Measurements from ENCODE around the gene RPS6KA3. TPM values are rescaled to one million over a fixed set of nuclear protein-coding genes. Genes with fewer than 3 reads are reported as not detected.
"Not testable (repeated sequence)": the region's sequence is repeated elsewhere in the genome, so short reads cannot be mapped to it uniquely, and the experiment has no call there.

Gene RPS6KA3
- total RNA-seq, 1 donor from 2014 or later = 57.4 TPM

DNA sequence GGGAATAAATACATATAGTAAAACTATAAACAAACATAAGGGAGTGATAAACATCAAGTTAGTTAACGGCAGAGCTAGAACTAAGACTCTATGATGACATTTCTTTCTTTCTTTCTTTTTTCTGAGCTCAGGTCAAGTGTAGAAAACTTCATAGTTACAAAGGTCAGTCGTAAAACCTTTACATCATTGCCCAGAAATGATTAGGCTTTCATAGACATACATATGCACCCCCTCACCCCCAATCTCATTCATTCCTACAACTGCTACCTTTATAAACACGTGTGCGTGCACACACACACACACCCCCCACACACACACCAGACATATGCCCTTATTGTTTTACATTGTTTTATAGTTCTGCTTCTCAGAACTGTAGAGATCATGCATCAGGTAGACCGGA is 130.8 kb downstream of the RPS6KA3 start:
- peaks cover 11% of the 10 kb centered on the region for H3K4me1 Mint-ChIP-seq (ENCODE audit: unreplicated experiment)
- no peak for DNase-seq (ENCODE audit: extremely low spot score, unreplicated experiment)
- peaks cover 11% of the 10 kb centered on the region for H3K36me3 Mint-ChIP-seq
- TF ChIP-seq CTCF (conservative IDR thresholded peaks at IDR 0.05) = no peak
- H3K4me3 Mint-ChIP-seq = peak overlapping the region; percentile 0
- H3K27me3 Mint-ChIP-seq = no peaks in the 10 kb centered on the region
- H3K27ac Mint-ChIP-seq = no peak overlapping the region
- no peaks in the 10 kb centered on the region for H3K9me3 Mint-ChIP-seq

GRCh38 chrX:20132666-20133065 is 134.0 kb downstream of the RPS6KA3 start:
- DNase-seq (ENCODE audit: extremely low spot score, unreplicated experiment) = no peak
- Mint-ChIP-seq H3K9me3 (no peaks in the 10 kb centered on the region), H3K27me3 (no peaks in the 10 kb centered on the region), H3K36me3 (peaks cover 10% of the 10 kb centered on the region), H3K27ac (no peak overlapping the region), H3K4me3 (no peak overlapping the region), H3K4me1 (ENCODE audit: unreplicated experiment) (no peaks in the 10 kb centered on the region)
- no peak for TF ChIP-seq CTCF (conservative IDR thresholded peaks at IDR 0.05)

GRCh38 chrX:20130357-20130756 is 136.4 kb downstream of the RPS6KA3 start:
- Mint-ChIP-seq H3K4me1 (ENCODE audit: unreplicated experiment) (no peaks in the 10 kb centered on the region), H3K9me3 (no peaks in the 10 kb centered on the region), H3K27me3 (no peaks in the 10 kb centered on the region), H3K4me3 (no peak overlapping the region), H3K36me3 (peaks cover 4% of the 10 kb centered on the region), H3K27ac (no peak overlapping the region)
- no peak for TF ChIP-seq CTCF (conservative IDR thresholded peaks at IDR 0.05)
- DNase-seq (ENCODE audit: extremely low spot score, unreplicated experiment) = no peak

DNA sequence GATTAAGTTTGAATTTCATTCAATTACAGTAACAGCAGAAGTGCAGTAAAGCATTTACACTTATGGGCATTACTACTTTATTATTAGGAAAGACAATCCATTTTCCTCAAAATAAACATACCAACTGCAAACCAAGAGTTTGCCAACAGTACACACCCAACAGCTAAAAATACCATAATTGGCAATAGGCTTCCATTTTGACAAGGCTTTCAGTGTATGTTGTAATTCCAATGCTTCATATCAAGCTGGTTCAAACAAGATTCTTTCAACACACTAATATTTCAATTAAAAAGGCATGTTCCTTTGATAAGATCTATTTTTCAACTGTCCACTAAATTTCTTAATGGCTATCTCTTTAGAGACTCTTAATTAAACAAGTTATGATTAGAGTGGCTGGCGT is 137.2 kb downstream of the RPS6KA3 start:
- peaks cover 4% of the 10 kb centered on the region for H3K36me3 Mint-ChIP-seq
- no peak overlapping the region for H3K4me3 Mint-ChIP-seq

GRCh38 chrX:20128670-20129069 is 138.0 kb downstream of the RPS6KA3 start:
- no peak overlapping the region for H3K27ac Mint-ChIP-seq
- H3K9me3 Mint-ChIP-seq = no peaks in the 10 kb centered on the region
- DNase-seq (ENCODE audit: extremely low spot score, unreplicated experiment) = no peak
- H3K4me3 Mint-ChIP-seq = no peak overlapping the region
- TF ChIP-seq CTCF (conservative IDR thresholded peaks at IDR 0.05) = no peak
- peaks cover 4% of the 10 kb centered on the region for H3K36me3 Mint-ChIP-seq
- H3K27me3 Mint-ChIP-seq = no peaks in the 10 kb centered on the region
- H3K4me1 Mint-ChIP-seq (ENCODE audit: unreplicated experiment) = no peaks in the 10 kb centered on the region

More for the DNA sequence above, 137.2 kb downstream of the RPS6KA3 start:
- Mint-ChIP-seq H3K9me3 (no peaks in the 10 kb centered on the region), H3K27ac (no peak overlapping the region), H3K27me3 (no peaks in the 10 kb centered on the region), H3K4me1 (ENCODE audit: unreplicated experiment) (no peaks in the 10 kb centered on the region)
- TF ChIP-seq CTCF (conservative IDR thresholded peaks at IDR 0.05) = no peak
- DNase-seq (ENCODE audit: extremely low spot score, unreplicated experiment) = no peak

GRCh38 chrX:20127440-20127839 is 139.3 kb downstream of the RPS6KA3 start:
- DNase-seq (ENCODE audit: extremely low spot score, unreplicated experiment); H3K4me1 Mint-ChIP-seq (ENCODE audit: unreplicated experiment); H3K9me3 Mint-ChIP-seq; H3K36me3 Mint-ChIP-seq; H3K27ac Mint-ChIP-seq; H3K27me3 Mint-ChIP-seq; H3K4me3 Mint-ChIP-seq: not testable (repeated sequence)
- peak; percentile 67 for TF ChIP-seq CTCF (conservative IDR thresholded peaks at IDR 0.05)

GRCh38 chrX:20126833-20127232 is 139.9 kb downstream of the RPS6KA3 start:
- not testable (repeated sequence) for H3K27ac Mint-ChIP-seq; H3K36me3 Mint-ChIP-seq; H3K9me3 Mint-ChIP-seq; H3K27me3 Mint-ChIP-seq; DNase-seq (ENCODE audit: extremely low spot score, unreplicated experiment); H3K4me3 Mint-ChIP-seq; H3K4me1 Mint-ChIP-seq (ENCODE audit: unreplicated experiment)
